Stimulated activated CD4-positive, alpha-beta T cell treated with anti-CD3 and anti-CD28 coated beads, Interleukin-15, amount 100 ng/mL, for 24 hours (primary cell): ENCODE results near the gene SGCG.
A peak's percentile ranks its signal among the peaks of the same experiment; 100 is the strongest.
"Not testable (repeated sequence)": the region's sequence is repeated elsewhere in the genome, so short reads cannot be mapped to it uniquely, and the experiment has no call there.

Experiments used
- DNase-seq: peaks from one replicate; pipeline ENCODE4 v3.0.0-alpha.2; 2020

The SGCG gene, protein sequence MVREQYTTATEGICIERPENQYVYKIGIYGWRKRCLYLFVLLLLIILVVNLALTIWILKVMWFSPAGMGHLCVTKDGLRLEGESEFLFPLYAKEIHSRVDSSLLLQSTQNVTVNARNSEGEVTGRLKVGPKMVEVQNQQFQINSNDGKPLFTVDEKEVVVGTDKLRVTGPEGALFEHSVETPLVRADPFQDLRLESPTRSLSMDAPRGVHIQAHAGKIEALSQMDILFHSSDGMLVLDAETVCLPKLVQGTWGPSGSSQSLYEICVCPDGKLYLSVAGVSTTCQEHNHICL

GRCh38 chr13:23180711-23181110 is at the start of gene SGCG:
Gene SGCG (plus strand): TSS chr13:23180979. CDS start chr13:23203695, 22,716 bp downstream.
- DNase-seq, result no peak

GRCh38 chr13:23134542-23134941 is 46.2 kb upstream of the SGCG start:
- no peak for DNase-seq

DNA sequence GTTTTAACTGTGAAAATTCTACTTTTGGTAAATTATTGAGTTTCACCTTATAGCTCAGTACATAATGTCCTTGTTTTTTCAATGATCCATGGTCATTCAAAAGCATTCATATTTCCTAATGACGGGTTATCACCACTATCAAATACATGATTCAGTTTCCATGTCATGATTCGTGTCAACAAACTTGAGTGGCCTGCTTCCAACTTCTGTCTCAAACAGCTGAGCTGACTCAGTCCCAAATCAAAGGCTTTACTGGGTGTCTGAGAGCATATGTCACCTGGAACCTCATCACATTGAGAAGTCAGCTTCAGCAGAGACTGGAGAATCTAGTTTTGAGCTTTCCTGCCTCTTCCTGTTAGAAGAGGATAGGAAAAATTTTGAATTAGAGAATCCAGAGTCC is 40.3 kb upstream of the SGCG start:
- no peak for DNase-seq

- no peak for DNase-seq
Observed at GRCh38 chr13:23141964-23142363, 38.8 kb upstream of the SGCG start.

- DNase-seq, result not testable (repeated sequence)
Observed at GRCh38 chr13:23142607-23143006, 38.2 kb upstream of the SGCG start.

DNA sequence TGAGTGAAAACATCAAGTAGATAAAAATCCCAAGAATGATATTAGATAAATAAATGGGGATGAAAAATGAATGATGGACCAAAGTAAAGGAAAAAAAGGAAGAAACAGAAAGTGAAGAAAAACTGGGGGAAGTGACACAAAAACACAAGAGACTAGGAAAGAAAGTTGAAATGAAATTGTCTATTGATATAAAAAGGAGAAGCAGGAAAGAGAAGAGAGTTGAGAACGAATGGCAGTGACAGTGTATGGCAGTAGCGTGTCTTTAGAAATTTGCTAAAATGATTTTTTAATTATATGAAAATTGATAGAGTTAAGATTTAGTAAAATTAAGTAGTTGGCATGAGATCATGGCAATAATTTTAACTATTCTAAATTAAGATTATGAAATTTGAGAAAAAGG is 36.3 kb upstream of the SGCG start:
- DNase-seq, result no peak

GRCh38 chr13:23146006-23146405 is 34.8 kb upstream of the SGCG start:
- no peak for DNase-seq

DNA sequence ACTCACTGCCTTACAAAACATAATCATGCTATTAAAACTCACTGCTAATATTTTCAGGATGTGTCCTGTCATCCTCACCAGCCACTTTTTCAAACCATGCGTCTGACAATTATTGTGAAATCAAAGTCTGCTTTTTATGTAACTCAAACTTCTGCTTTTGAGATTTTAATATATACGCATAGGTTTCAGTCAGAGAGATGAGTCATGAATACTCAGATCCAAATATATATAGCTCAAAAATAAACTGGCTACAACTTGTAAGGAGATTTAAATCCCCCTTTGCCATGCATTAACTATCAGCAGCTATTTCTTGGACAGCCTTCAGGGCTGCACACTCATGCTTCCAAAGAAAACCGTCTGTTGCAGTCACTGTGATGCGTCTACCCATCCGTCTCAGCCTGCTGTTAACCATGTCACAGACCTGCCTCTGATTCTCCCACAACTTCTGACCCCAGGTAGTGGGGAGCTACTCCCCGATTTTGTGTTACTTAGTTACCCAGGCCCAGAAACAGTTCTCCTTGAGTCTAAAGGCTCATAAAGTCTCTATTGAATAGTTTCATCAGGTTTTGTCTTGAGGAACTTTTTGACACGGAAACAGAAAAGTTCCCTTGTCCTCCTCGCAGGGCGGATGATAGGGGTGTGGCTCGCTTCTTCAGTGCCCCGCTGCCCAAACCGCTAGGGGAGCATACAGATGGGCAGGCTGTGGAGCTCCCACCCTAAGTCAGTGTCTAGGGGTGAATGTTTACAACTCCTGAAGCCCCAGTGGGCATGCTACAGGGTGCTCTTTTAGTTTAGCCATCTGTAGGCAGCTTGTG is 33.8 kb upstream of the SGCG start:
- no peak for DNase-seq

DNA sequence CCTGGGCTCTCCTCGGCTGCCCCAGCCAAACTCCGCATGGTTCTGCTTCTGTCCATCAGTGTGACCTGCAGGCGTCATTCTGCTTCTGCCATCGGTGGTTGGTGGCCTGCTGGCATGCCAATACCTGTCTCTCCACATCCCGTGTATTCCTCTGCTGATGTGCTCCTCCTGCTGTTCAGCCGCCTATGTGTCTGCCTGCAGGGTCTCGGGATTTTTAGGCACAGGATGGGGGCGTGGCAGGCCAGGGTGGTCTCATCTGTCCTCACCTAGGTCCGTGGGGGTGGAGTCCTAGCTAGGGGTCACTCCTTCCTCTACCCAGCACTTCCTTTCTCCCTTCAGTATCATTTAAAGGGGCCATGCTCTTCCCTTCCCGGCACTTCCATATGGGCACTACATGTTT is 33.0 kb upstream of the SGCG start:
- DNase-seq, result no peak

DNA sequence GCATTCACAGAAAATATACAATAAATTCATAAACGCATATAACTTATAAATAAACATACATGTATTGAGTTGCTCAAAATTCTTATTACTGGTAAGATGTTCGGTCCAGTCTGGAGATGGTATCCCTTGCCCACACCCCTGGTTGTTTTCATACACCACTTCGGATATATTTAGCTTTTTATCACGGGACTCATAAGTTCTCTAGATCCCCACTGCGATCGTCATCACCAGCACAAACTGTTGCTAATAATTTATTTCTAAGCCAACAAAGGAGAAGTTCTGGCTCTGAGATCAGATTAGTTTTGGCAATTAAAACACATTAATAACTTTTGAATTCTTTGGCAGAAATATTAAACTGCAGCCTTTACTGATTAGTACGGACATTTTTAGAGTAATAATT is 23.0 kb upstream of the SGCG start:
- DNase-seq, result no peak

DNA sequence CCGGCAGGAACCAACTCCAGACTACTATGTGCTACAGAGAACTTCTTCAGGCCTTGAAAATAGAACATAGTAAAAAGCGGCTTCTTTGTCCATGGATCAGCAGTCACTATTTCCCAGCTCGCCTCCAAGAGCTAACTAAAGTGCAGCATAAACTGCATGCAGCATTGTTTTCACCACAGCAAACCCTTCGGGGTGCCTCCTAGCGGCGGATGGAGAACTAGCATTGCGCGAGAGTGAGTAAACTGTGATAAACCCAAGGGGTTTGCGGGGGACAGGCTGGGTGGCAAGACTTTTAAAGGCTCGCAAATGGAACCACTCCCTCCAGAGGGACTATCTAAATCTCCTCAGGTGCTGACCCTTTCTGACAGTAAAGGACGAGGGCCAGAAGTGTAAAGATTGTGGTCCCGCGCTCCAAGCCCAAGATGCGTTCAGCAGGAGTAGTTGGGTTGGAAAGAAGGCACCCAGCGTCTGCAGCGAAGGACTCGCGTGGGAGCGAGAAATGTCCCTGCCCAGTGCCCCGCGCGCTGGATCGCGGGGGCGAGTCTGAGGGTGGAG is 21.5 kb upstream of the SGCG start:
- DNase-seq, result peak; percentile 55

DNA sequence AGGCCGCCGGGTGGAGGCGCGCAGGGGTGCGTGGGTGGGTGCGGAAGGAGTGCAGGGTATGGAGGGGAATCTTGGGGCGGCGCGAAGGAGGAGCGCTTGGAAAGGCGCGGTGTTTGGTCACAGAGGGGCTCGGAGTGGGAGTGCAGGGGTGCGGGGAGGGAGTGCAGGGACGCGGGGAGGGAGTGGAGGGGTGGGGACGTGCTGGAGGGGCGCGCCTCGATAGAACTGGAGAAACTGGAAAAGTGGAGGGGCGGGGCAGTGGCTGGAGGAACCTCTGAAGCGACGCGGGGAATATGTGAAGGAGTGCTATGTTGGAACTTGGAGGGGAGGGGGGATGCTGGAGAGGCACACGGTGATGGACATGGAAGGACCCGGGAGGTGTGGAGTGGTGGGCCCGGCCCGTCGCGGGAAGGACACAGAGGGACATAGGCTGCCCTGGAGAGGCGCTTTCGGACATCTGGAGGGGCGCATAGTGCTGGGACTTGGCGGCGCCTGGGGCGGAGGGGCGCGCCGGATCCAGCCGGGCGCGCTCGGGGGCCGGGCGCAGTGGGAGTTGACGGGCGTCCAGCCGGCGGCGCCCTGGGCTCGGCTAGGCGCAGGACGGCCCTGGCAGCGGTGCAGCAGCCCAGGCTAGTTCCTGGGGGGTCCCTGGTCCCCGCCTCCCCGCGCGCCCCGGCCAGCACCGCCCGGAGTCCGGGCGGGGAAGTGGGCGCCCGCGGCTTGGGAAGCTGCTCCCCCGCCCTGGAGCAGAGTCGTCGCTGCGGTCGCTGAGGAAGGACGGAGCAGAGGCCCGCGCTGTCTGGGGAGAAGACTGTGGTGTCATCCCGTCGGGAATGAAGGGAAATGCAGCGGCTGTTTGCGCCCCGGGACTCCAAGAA is 20.8 kb upstream of the SGCG start:
- DNase-seq, result no peak

DNA sequence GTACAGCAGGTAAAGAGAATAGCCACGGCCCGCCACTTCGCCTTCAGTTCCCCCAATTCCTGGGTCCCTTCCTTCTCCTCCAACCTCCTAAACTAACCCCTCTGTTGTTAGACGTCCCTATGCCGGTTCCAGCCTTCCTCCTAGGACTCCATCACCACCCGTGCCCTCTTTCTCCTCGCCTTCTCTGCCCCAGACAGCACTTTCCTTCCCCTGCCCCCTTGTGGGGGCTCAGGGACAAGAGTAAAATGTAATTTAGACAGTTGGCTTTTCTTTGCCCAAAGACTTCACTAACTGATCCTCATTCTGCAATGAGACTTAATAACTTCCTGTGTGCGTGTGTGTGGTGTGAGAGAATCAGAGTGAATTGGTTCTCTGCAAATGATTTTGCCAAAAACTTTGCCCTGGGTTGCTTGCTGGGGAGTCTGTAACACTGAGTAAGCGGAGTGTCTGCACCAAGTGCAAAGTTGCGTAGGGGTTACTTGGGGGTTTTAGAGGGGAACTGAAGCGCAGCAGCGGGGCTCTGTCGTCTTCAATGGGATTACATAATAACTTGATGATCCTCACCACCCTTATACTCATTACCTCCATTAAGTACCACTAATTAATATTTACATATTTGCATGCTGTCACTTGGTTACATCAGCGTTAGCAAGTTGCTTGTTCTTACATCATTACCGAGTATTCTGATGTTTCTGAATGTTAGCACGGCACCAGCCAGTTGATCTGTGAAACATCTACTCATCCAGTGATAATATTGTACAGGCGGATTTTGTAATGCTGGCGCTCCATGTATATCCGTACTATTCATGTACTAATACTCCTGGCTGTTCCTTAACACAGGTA is 19.9 kb upstream of the SGCG start:
- no peak for DNase-seq

- no peak for DNase-seq
Observed at GRCh38 chr13:23161481-23161825, 19.3 kb upstream of the SGCG start.

DNA sequence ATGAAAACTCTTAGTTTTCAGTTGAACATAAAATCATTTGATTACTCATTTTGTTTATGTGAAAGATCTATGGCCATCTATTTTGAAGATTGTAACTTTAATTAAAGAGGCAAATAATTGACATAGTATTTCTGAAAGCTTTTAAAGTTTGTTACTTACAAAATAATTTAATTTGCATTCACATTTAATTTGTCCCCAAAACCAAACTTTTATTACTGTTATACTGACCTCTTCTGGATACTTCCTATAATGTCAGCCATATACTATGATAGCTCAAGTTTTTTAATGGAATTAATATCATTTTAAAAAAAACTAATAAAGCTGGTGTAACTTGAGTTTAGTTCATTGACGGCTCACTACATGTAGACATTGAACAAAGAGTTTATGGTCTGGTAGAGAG is 4.9 kb upstream of the SGCG start:
- DNase-seq, result no peak

GRCh38 chr13:23182142-23182541 is 1.4 kb downstream of the SGCG start:
- no peak for DNase-seq

DNA sequence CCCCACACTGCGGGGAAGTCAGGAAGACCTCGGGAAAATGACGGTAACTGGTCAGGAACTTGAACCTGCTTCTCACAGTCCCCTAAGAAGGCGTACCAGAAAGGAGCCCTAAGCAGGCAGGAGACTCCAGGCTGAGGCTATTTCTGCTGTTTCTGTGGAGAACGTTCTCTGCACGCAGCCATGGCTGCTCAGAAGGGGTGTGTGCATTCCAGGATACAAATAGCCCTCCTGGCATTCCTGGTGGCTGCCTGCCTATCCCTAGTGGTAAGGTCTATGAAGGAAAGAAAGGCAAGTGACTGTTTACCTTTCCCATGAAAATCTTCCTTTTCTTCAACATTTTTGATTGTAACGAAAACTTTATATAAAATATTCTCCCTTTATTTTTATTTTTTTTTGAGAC is 2.5 kb downstream of the SGCG start:
- DNase-seq, result no peak

GRCh38 chr13:23185542-23185941 is 4.8 kb downstream of the SGCG start:
- no peak for DNase-seq

GRCh38 chr13:23201870-23202269 is 21.1 kb downstream of the SGCG start:
- DNase-seq, result no peak

- DNase-seq, result no peak
Observed at GRCh38 chr13:23202383-23202782, 21.6 kb downstream of the SGCG start.

DNA sequence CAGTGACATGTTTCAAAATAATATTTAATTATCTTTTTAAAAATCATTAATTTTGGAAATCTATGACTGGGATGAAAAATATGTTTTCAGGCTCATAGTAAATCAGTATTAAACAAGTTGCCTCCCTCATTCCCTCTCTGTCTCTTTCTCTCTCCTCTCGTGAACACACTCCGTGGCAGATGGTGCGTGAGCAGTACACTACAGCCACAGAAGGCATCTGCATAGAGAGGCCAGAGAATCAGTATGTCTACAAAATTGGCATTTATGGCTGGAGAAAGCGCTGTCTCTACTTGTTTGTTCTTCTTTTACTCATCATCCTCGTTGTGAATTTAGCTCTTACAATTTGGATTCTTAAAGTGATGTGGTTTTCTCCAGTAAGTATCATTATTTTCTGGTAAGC is 22.7 kb downstream of the SGCG start:
- DNase-seq, result no peak

GRCh38 chr13:23205807-23206206 is 25.0 kb downstream of the SGCG start:
- no peak for DNase-seq
